HG03439 (cell line): ENCODE measurements around the gene CRAMP1.
A peak's percentile ranks its signal among the peaks of the same experiment; 100 is the strongest.
"Not testable (repeated sequence)": the region's sequence is repeated elsewhere in the genome, so short reads cannot be mapped to it uniquely, and the experiment has no call there.

Experiments
- ATAC-seq: cut with Tn5 transposase; IDR thresholded peaks from one replicate; pipeline ENCODE4 v1.9.1; 2021; ENCODE audit warnings: mild to moderate bottlenecking, moderate library complexity; ENCODE audit not compliant: unreplicated experiment

Gene CRAMP1

DNA sequence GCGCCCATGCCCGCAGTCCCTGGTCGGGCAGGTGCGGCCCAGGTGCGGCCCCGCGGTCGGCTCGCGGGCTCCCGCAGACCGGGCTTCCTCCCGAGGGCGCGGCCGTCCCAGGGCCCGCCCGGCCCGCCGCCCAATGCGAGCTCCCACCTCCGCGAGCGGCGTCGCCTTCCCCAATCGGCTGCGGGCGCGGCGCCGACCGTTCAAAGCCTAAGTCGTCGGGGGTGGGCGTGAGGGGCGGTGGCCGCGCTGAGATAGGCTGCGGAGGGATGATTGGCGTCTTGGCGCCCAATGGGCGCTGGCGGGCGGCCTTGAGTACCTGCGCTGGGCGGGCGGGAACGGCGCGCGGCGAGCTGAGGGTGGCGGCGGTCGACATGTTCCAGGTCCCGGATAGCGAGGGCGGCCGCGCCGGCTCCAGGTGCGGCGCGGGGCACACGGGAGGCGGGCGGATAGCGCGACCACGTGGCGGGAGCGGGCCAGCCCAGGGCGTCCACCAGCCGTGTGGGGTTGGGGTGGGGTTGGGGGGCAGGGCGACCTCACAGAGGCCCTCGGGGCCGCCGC is 65.9 kb downstream of the CRAMP1 start, which contains the start of gene JPT2:
Gene JPT2, plus strand, starts transcription at position 338 of the 558 bp plus-strand sequence. Its CDS starts 34 bp downstream, at position 372.
- ATAC-seq: peak; percentile 92

DNA sequence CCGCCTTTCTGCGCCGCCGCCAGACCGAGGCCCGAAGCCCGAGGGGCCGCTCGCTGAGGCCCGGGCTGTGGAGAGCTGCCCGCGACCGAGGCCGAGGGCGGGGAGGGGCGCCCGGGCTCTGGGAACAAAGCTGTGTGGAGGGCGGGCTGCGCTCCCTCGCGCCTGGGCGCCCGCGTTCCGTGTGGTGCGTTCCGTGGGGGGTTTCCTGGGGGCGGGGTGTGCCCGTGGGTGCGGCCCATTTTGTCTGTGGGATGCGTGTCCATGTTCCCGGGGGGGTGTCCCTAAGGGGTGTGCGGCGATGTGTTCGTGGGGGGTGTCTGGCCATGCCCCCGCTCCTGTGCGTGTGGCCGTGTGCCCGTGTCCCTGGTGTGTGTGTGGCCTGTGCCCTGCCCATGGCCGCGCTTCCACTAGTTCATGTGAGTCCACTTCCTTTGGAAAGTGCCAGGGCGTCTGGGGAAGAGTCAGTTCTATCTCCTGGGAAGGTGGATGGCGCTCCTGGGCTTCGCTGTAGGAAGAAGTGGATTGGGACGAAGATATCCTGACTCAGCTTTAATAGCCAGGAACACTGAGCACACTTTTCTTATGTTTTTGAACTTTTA is 66.4 kb downstream of the CRAMP1 start:
- ATAC-seq: peak; percentile 10

DNA sequence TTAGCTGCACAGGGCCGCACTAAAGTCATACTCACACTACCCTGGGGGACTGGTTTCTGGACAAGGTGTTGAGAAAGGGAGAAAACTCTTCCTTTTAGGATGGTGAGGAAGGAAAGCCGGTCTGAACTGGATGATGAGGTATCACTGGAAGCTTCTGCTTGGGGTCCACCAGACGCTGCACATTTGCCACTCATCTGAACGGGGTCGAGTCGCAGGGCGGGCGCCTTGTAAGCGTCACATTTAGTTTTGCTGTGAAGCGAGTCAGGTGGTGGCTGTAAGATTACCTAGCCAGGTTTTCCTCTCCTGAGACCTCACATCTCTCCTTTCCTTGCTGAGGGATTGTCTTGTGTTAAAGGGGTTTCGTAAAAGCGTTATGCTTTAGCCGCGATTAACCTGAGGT is 68.2 kb downstream of the CRAMP1 start:
- ATAC-seq: no peak

- no peak for ATAC-seq
These were observed 68.9 kb downstream of the CRAMP1 start for GRCh38 chr16:1681032-1681431.

DNA sequence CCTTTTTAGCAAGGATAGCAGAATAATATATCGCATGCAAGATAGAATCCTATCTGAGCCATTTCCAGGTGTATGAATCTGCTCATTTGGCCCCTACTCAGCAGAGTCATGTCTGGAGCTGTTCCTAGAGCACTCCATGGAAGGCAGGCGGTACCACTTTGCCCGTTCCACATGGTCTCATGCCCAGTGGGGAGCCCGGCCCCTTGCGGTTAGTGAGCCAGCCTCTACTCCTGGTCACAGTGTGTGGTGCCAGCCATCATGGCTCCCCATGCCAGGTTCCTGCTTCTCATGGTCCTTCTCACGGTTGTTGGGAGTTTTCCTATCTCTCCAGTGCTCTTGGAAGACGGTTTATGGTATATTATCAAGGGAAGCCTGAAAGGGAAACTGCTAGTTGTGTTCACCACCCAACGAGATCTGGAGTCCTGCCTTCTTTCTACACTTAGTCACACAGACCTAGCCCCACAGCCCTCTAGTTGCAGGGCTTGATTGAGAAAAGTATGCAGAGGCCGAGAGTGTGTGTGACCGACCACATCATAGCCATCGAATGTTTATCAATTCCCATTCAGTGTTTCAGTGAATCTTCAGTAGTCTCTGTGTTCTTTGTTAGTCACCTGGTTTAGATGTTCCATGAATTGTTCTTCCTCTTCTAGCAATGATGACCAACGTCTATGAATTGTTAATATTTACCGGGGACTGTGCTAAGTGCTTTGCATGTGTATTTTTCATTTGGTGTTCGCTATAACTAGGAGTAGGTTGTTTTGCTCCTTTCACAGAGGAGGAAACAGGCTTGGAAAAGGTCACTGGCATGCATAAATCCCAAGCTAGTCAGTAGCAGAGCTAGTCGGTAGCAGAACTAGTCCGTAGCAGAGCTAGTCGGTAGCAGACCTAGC is 75.5 kb downstream of the CRAMP1 start:
- ATAC-seq: no peak

DNA sequence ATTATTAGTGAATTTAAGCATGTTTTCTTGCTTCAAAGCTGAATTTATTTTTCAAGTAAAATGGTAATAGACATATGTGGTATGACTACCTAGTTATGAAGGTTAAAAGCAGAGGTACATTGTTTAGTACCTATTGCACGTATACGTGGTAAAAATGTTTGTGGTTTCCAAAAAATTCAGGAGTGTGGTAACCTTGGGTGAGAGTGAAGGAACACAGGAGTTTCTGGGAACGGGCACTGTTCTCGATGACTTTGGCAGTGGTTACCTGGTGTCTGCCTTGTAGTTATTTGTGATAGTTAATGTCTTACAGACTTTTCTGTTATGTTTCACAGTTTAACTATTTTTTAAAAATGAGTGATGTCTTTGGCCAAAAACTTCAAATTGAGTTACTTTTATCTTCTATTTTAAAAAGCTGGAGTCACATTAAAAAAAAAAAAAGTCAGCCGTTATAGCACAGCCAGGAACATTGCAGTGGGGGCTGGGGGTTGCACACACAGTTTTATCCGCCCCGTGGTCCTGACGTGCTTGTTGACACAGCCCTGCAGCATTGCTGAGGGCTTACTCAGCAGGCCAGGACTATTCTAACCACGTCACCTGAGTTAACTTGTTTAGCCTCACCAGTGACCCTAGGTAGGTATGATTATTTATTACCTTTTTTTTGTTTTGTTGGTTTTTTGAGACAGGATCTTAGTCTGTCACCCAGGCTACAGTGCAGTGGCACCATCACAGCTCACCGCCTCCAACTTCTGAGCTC is 76.8 kb downstream of the CRAMP1 start:
- ATAC-seq: no peak

DNA sequence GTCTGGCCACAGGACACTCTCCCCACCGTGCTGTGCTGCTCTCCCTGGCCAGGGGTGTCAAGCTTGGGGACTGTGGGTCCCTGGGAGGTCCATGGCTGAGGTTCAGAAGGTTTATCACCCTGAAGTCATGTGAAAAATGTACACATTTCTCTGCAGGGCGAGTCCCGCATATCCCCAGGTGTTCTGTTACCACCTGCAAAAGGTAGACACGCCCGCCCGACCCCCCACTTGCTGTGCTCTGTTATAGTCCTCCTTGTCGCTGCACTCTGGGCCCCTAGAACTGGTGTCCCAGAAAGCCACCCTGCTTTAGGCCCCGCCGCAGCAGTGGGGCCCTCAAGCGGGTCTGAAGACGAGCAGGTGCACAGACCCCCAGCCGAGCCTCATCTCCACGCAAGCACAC is 77.7 kb downstream of the CRAMP1 start:
- no peak for ATAC-seq

DNA sequence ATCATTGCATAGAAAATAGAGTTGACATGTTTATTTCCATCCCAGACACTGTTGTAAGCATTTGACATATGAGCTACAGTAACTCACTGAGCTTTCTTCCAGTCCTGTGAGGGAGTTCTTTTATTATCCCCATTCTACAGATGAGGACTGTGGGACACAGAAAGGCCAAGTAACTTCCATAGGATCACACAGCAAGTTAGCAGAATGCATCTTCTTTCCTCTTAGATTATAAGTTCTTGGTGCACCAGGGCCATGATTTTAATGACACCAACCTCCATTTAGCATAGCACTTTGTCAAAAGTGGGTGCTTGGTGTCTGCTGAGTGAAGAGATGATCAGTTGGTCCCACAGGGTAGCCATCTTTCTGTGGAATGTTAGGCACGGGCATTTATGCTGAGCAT is 78.7 kb downstream of the CRAMP1 start:
- ATAC-seq: no peak

- ATAC-seq: no peak
These were observed 79.1 kb downstream of the CRAMP1 start for GRCh38 chr16:1691276-1691675.

DNA sequence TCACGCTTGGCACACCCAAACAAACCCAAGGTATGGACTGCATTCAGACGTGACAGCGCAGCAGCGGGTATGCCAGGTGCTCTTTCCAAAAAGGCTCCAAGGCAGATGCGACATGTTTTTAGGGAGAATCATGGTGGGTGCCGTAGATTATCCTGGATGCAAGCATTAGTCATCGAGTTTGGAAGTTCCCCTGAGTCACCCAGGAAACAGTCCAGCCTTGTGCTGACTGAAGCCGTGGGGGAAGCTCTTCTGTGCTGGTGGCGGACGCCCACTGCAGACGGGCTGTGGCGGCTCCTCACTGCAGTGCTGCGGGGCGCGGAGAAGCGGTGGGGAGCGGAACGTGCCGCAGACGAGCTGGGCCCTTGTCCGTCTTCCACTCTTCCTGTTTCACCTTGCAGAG is 79.8 kb downstream of the CRAMP1 start:
- ATAC-seq: no peak

DNA sequence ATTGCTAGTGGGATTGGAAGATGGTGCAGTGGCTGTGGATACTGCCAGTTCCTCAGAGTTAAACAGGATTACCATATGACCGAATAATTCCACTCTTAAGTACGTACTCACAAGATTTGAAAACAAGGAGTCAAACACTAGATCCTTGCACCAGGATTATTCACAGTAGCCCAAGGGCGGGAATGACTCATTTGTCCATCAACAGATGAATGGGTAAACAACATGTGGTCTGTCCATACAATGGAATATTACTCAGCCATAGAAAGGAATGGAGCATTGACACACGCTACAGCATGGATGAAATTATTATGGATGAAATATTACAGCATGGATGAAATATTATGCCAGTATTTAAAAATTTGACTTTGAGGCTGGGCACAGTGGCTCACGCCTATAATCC is 84.7 kb downstream of the CRAMP1 start:
- no peak for ATAC-seq

DNA sequence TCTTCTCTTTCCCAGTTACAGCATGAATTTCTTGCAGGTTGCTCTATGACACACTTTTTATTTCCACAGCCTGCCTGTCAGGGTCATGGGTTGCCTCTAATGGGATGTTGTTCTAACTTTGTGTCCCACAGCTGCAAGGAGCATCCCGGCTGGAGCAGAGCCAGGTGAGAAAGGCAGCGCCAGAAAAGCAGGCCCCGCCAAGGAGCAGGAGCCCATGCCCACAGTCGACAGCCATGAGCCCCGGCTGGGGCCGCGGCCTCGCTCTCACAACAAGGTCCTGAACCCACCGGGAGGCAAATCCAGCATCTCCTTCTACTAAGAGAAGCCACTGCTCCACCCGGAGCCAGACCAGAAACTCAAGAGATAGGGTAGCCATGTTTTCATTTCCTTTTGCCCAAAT is 86.5 kb downstream of the CRAMP1 start:
- no peak for ATAC-seq

DNA sequence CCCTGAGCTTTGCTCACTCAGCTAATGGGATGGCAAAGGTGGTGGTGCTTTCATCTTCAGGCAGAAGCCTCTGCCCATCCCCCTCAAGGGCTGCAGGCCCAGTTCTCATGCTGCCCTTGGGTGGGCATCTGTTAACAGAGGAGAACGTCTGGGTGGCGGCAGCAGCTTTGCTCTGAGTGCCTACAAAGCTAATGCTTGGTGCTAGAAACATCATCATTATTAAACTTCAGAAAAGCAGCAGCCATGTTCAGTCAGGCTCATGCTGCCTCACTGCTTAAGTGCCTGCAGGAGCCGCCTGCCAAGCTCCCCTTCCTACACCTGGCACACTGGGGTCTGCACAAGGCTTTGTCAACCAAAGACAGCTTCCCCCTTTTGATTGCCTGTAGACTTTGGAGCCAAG is 88.1 kb downstream of the CRAMP1 start:
- no peak for ATAC-seq

DNA sequence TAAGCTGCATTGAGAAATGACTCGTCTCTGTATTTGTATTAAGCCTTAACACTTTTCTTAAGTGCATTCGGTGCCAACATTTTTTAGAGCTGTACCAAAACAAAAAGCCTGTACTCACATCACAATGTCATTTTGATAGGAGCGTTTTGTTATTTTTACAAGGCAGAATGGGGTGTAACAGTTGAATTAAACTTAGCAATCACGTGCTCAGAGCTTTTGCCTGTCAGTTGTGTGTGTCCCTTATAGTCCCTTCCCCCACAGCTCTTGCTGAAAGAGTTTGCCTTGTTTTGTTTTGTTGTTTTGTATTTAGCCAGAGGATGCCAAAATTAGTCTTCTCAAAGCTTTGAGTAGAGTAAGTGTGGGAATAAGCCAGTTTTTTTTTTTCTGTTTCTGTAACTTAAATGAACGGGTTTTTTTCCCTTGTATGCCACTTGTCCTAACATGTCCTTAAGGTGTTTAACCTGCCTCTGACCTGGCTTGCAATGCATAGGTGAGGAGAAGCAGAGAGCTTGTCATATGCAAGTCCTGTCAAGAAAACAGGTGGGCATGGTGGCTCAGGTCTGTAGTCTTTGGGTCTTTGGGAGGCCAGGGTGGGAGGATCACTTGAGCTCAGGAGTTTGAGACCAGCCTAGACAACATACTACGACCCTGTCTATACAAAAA is 89.2 kb downstream of the CRAMP1 start:
- ATAC-seq: no peak

GRCh38 chr16:1705324-1705687 is 93.1 kb downstream of the CRAMP1 start:
- ATAC-seq: not testable (repeated sequence)

- ATAC-seq: peak; percentile 84
These were observed 93.7 kb downstream of the CRAMP1 start, which contains the start of gene MAPK8IP3 for GRCh38 chr16:1705688-1706385. Gene MAPK8IP3, plus strand, starts transcription at chr16:1706195. Its CDS starts 145 bp downstream, at chr16:1706340.

DNA sequence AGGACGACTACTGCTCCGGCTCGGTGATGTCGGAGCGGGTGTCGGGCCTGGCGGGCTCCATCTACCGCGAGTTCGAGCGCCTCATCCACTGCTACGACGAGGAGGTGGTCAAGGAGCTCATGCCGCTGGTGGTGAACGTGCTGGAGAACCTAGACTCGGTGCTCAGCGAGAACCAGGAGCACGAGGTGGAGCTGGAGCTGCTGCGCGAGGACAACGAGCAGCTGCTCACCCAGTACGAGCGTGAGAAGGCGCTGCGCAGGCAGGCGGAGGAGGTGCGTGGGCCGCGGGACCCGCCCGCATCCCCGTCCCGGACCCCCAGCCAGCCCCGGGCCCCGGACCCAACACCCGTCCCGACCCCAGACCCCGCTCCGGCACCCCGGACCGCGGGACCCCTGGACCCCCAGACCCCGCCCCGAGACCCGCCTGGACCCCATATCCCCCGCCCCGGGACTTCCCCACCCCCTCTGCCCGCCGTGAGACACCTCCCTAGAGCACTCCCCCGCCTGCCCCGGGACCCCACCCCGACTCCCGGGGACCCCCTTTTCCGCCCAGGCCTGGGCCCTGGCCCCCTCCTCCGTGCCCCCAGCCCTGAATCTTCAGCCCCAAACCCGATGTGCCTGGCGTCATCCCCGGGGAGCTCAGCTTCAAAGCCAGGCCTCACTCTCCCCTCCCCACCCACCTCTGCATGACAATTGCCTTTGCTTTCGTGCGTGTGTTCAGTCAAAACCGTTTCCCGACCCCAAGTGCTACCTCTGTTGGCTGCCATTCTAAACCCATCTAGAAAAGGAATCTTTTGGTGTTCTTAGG is 94.4 kb downstream of the CRAMP1 start:
- peak; percentile 34 for ATAC-seq

DNA sequence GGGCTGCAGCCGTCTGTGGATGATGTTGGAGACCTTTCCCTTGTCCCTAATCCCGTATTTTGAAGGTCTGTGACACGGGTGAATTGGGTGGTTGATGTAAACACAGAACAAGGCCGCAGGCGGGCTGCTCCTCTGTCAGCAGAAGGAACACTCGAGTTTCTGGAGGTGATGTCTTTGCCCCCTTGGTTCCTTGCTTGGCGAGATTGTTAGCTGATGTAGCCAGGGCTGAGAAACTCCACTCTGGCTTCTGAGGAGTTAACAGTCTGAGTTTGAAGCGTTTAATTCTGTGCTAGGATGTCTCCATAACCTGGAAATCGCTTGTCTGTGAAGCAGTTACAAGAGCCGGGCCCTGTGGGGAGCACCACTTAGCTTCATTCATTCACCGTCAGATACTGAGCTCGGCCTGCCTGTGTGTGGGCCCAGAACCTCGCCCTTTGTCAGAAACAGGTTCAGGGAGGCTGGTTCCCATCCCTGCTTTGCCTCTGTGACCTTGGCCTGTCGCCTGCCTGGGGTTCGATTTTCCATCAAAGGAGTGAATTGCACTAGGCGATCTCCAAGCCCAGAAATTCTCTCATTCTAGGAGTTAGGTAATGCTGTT is 95.1 kb downstream of the CRAMP1 start:
- ATAC-seq: no peak
